Stimulated activated memory B cell treated with anti-CD40 and anti-IgM and Interleukin-4, amounts not matched to agents 10 μg/mL and 1 μg/mL and 100 μg/mL, for 72 hours (primary cell): ENCODE measurements around the gene PSENEN.

Source experiments
- ATAC-seq: fragments of 150-1000 bp; cut with Tn5 transposase; 2 replicates; pipeline ENCODE4 v1.10.0; 2021
- H3K27ac Mint-ChIP-seq: one replicate; pipeline ENCODE4 v1.8.0; 2022; ENCODE audit warnings: mild to moderate bottlenecking, mixed read lengths
- H3K27me3 Mint-ChIP-seq: one replicate; pipeline ENCODE4 v1.8.0; 2022; ENCODE audit warnings: mixed read lengths
- H3K36me3 Mint-ChIP-seq: one replicate; pipeline ENCODE4 v1.8.0; 2022; ENCODE audit warnings: mixed read lengths
- H3K4me1 Mint-ChIP-seq: one replicate; pipeline ENCODE4 v1.8.0; 2022; ENCODE audit warnings: mixed read lengths
- H3K4me3 Mint-ChIP-seq: one replicate; pipeline ENCODE4 v1.8.0; 2022; ENCODE audit warnings: mild to moderate bottlenecking, moderate library complexity, mixed read lengths
- H3K9me3 Mint-ChIP-seq: one replicate; pipeline ENCODE4 v1.8.0; 2022; ENCODE audit warnings: mixed read lengths

The PSENEN gene

GRCh38 chr19:35738021-35738886 lies 7.2 kb upstream of the PSENEN start:
- Mint-ChIP-seq H3K4me1 (peaks cover 65% of the 10 kb centered on the region), H3K27ac (peak overlapping the region; percentile 30), H3K36me3 (peaks cover 60% of the 10 kb centered on the region)

DNA sequence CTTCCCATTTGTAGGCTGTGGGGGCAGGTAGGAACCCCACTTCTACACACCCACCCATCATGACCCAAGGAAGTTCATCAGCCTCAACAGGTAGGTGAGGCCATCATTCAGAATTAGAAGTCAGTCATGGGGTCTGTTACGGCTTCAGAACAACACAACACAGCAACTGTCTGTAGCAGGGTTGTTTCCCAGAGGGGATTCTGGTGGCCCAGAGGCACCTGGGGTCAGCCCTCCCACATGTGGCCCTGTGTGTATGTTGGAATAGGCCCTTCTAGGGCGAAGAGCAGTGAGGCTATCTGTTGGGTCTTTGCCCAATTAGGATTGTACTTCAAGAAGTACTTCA lies 6.6 kb upstream of the PSENEN start:
- H3K9me3 Mint-ChIP-seq, result no peaks in the 10 kb centered on the region
- no peaks in the 10 kb centered on the region for H3K27me3 Mint-ChIP-seq
- H3K4me3 Mint-ChIP-seq, result no peak overlapping the region
- peaks cover 56% of the 10 kb centered on the region for H3K36me3 Mint-ChIP-seq
- no peak overlapping the region for H3K27ac Mint-ChIP-seq
- no peak for ATAC-seq
- H3K4me1 Mint-ChIP-seq, result peaks cover 68% of the 10 kb centered on the region

More at GRCh38 chr19:35738021-35738886, 7.2 kb upstream of the PSENEN start:
- H3K27me3 Mint-ChIP-seq, result no peaks in the 10 kb centered on the region
- no peak overlapping the region for H3K4me3 Mint-ChIP-seq
- no peak for ATAC-seq
- H3K9me3 Mint-ChIP-seq, result no peaks in the 10 kb centered on the region

- no peaks in the 10 kb centered on the region for H3K27me3 Mint-ChIP-seq
- H3K9me3 Mint-ChIP-seq, result no peaks in the 10 kb centered on the region
- no peak overlapping the region for H3K27ac Mint-ChIP-seq
- peak overlapping the region; percentile 97 for H3K4me3 Mint-ChIP-seq
- no peak for ATAC-seq
- H3K36me3 Mint-ChIP-seq, result peaks cover 55% of the 10 kb centered on the region
- H3K4me1 Mint-ChIP-seq, result peaks cover 68% of the 10 kb centered on the region
These were observed 6.0 kb upstream of the PSENEN start for GRCh38 chr19:35739275-35740107.

DNA sequence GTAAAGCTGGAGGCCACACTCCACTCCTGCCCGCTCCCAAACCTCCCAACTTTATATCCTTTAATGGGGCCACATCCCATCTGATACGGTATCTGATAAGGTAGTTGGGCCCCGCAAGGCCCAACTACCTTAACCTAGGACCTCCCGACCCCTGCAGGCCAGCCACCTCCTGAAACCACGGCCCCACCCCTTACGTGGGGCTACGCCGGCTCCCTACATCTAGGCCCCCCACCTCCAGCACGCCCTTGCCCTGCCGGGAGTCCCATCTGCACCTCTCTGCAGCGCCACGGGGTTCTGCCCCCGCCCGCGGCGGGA lies 5.4 kb upstream of the PSENEN start:
- Mint-ChIP-seq H3K27ac (peak overlapping the region; percentile 99), H3K27me3 (no peaks in the 10 kb centered on the region), H3K36me3 (peaks cover 49% of the 10 kb centered on the region), H3K4me1 (peaks cover 65% of the 10 kb centered on the region), H3K4me3 (peak overlapping the region; percentile 97), H3K9me3 (no peaks in the 10 kb centered on the region)
- peak; percentile 24 for ATAC-seq

DNA sequence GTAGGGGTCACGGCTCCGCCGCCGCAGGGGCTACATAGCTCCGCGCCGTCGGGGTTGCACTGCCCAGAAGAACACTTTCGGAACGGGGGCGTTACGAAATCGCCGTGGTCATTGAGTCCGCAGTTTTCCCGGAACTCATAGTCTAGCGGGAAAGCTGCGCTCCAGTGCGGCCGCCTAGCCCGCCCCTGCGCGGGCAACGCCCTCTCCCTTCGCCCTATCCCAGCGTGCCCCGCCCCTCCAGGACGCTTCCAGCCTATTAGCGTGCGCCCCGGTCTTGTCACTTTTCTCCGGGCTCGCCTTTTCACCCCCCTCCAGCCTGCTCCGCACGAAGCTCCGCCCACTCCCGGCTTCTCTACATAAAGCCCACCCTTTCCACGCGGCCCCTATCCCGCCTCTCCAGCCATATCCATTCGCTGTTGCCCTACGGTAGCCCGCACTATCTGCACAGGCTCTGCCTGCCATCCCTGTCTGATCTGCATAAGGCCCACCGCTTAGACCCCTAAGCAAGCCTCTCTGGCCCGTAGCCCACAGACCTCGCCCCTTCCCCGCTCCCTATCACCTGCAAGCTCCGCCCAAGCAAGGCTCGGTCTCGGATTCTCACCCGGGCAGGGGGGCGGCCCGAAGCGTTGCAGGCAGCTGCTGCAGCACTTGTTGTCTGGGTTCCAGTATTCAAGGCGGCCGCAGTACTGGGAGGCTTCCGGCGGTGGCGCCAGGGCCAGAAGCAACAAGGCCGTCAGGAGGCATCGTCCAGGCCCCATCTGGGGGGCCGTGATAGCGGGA lies 4.8 kb upstream of the PSENEN start:
- peak overlapping the region; percentile 99 for H3K27ac Mint-ChIP-seq
- H3K36me3 Mint-ChIP-seq, result peaks cover 46% of the 10 kb centered on the region
- ATAC-seq, result peak; percentile 80
- H3K27me3 Mint-ChIP-seq, result no peaks in the 10 kb centered on the region
- H3K9me3 Mint-ChIP-seq, result no peaks in the 10 kb centered on the region
- peaks cover 67% of the 10 kb centered on the region for H3K4me1 Mint-ChIP-seq
- peak overlapping the region; percentile 97 for H3K4me3 Mint-ChIP-seq

DNA sequence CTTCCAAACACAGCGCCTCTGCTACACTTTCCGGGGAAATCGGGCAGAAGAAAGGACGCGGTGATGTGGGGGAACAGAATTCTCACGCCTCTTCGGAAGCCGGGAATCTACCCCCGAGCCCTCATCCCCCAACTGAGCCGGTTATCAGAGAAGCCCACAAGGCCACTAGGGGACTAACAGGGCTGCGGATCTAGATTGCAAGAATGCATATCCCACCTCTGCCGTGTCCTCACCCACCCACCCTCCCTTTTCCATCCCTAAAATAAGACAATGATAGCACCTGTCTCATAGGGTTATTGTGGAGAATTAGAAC lies 4.3 kb upstream of the PSENEN start:
- Mint-ChIP-seq H3K4me1 (peaks cover 72% of the 10 kb centered on the region), H3K27ac (peak overlapping the region; percentile 99), H3K4me3 (peak overlapping the region; percentile 97), H3K27me3 (no peaks in the 10 kb centered on the region), H3K9me3 (no peaks in the 10 kb centered on the region), H3K36me3 (peaks cover 41% of the 10 kb centered on the region)
- no peak for ATAC-seq

DNA sequence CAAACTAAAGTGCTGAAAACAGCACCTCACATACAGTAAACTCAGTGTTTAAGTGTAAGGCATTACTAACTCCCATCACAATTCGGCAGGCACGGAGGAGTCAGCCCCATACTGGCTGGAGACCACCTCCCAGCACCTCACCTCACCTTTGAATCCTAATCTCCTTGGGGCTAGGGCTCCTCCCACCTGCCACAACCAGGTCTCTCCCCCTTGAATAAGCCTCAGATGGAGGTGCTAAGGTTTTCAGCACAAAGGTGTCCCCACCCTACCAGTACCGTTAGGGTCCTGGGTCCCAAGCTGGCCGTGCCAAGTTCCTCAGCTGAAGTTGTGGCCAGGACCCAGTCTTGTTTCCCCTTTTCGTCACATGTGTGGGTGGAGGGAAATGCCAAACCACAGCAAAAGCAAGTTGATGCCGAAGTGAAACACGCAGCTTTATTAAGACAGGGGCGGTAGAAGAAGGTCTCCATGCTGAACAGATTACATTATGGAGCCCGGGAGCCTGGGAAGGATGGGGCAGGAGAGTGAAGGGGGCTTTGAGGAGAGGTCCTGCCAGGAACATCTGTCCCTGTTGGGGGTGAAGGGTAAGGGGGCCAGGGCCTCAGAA lies 3.2 kb upstream of the PSENEN start, which contains the start of gene IGFLR1:
TSS of gene IGFLR1 (minus strand) at position 332 of the 604 bp plus-strand sequence. CDS start 1,272 bp downstream, outside the sequence.
- peak; percentile 49 for ATAC-seq
- Mint-ChIP-seq H3K4me1 (peaks cover 68% of the 10 kb centered on the region), H3K36me3 (peaks cover 30% of the 10 kb centered on the region), H3K27ac (peak within 1 kb of the TSS; percentile 99), H3K9me3 (no peaks in the 10 kb centered on the region), H3K4me3 (peak within 1 kb of the TSS; percentile 97), H3K27me3 (no peaks in the 10 kb centered on the region)

GRCh38 chr19:35743640-35744429 lies 1.6 kb upstream of the PSENEN start:
- no peak for ATAC-seq
- Mint-ChIP-seq H3K36me3 (peaks cover 18% of the 10 kb centered on the region), H3K27me3 (no peaks in the 10 kb centered on the region), H3K9me3 (no peaks in the 10 kb centered on the region), H3K4me1 (peaks cover 67% of the 10 kb centered on the region), H3K27ac (peak overlapping the region; percentile 99), H3K4me3 (peak overlapping the region; percentile 97)

DNA sequence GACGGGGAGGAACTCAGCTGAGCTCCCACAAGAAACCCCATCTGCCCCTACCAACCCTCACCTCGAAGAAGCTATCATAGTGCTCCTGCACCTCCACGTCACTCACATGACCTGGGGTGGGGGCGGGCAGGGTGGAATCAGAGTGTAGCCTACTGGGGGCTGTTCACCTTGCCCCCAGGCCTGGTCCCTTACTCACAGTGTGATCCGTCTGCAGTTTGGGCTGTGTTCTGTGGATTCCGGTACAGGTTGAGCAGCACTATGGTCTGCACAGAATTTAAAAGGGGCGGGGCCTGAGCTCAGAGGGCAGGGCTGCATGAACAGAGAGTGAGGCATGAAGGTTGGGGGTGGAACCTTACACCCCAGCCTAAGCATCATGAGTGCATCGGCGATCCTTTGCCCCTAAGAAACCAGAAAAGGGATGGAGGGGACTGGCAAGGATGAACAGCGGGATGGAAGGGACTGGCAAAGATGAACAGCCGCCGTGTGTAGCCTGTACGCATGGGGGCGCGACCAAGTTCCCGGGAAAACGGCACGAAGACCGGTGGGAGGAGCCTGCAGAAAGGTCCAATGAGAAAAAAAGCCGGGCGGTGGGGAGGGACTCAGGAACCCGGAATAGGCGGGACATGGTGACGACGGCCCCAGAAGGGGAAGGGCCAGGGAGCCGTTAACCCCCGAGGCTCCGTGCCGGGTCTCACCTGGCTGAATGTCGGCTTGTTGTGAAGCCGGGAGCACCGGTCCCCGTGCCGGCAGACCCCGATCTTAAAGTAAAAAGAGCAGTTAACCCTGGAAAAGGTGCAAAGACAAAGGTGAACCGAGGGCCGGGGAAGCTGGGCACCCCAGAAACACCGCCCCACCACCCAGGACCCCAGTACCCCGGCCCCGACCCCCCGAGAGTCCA lies 772 bp upstream of the PSENEN start:
- H3K4me3 Mint-ChIP-seq, result peak overlapping the region; percentile 97
- peak overlapping the region; percentile 99 for H3K27ac Mint-ChIP-seq
- ATAC-seq, result peak; percentile 76
- peaks cover 17% of the 10 kb centered on the region for H3K36me3 Mint-ChIP-seq
- H3K4me1 Mint-ChIP-seq, result peaks cover 67% of the 10 kb centered on the region
- H3K9me3 Mint-ChIP-seq, result no peaks in the 10 kb centered on the region
- H3K27me3 Mint-ChIP-seq, result no peaks in the 10 kb centered on the region

DNA sequence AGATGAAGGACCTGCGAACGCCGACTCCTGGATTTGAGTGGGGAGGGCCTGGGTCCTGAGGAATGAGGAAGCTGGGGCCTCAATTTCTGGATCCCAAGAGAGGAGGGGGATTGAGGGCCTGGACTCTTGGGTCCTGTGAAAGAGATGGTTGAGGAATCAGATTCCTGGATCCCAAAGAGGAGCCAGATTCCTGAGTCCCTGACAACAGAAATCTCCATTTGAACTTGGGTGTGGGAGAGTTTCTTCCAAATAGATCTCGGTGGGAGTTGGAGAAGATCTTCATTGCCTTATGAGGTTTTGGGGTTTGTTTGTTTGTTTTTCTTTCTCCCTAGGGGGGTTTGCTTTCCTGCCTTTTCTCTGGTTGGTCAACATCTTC lies 624 bp downstream of the PSENEN start:
- Mint-ChIP-seq H3K9me3 (no peaks in the 10 kb centered on the region), H3K4me1 (peaks cover 67% of the 10 kb centered on the region), H3K27me3 (no peaks in the 10 kb centered on the region), H3K4me3 (peak overlapping the region; percentile 97), H3K36me3 (peaks cover 17% of the 10 kb centered on the region), H3K27ac (peak overlapping the region; percentile 99)
- no peak for ATAC-seq

DNA sequence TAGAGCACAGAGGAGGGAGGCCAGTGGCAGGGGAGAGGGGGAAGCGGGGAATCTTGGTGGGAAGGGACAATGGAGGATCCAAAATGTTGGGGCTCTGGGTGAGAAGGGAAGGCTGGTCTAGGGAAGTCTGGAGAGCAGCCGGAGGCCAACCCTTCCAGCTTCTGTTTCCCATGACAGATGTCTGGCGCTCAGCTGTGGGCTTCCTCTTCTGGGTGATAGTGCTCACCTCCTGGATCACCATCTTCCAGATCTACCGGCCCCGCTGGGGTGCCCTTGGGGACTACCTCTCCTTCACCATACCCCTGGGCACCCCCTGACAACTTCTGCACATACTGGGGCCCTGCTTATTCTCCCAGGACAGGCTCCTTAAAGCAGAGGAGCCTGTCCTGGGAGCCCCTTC lies 1.1 kb downstream of the PSENEN start:
- H3K4me1 Mint-ChIP-seq, result peaks cover 66% of the 10 kb centered on the region
- no peak overlapping the region for H3K27ac Mint-ChIP-seq
- no peaks in the 10 kb centered on the region for H3K9me3 Mint-ChIP-seq
- peak overlapping the region; percentile 97 for H3K4me3 Mint-ChIP-seq
- H3K36me3 Mint-ChIP-seq, result peaks cover 17% of the 10 kb centered on the region
- no peaks in the 10 kb centered on the region for H3K27me3 Mint-ChIP-seq
- ATAC-seq, result no peak

- H3K4me1 Mint-ChIP-seq, result peaks cover 57% of the 10 kb centered on the region
- peak within 1 kb of the TSS; percentile 98 for H3K4me3 Mint-ChIP-seq
- no peaks in the 10 kb centered on the region for H3K9me3 Mint-ChIP-seq
- H3K27me3 Mint-ChIP-seq, result no peaks in the 10 kb centered on the region
- peaks cover 20% of the 10 kb centered on the region for H3K36me3 Mint-ChIP-seq
- H3K27ac Mint-ChIP-seq, result peak within 1 kb of the TSS; percentile 92
- ATAC-seq, result peak; percentile 87
These were observed 2.9 kb downstream of the PSENEN start, which contains the start of gene LIN37 for GRCh38 chr19:35748106-35749020. TSS of gene LIN37 (plus strand) at chr19:35748576. CDS start at chr19:35748725, 149 bp downstream.
